Measurements from ENCODE around the gene ACTR2.

DNA sequence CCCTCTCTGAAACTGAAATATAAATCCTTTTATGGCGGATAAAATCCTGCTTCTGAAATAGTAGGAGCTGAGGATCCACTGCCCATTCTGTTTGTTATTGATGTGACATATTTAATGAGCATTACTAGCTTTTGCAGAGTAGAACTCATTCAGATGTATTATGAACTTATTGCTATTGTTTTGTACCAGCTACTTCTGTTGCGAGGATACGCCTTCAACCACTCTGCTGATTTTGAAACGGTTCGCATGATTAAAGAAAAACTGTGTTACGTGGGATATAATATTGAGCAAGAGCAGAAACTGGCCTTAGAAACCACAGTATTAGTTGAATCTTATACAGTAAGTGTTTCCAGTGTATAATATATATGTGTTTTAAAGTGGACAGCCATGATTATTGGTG, 27.7 kb downstream of the ACTR2 start:
- TF ChIP-seq, protein P1, sequence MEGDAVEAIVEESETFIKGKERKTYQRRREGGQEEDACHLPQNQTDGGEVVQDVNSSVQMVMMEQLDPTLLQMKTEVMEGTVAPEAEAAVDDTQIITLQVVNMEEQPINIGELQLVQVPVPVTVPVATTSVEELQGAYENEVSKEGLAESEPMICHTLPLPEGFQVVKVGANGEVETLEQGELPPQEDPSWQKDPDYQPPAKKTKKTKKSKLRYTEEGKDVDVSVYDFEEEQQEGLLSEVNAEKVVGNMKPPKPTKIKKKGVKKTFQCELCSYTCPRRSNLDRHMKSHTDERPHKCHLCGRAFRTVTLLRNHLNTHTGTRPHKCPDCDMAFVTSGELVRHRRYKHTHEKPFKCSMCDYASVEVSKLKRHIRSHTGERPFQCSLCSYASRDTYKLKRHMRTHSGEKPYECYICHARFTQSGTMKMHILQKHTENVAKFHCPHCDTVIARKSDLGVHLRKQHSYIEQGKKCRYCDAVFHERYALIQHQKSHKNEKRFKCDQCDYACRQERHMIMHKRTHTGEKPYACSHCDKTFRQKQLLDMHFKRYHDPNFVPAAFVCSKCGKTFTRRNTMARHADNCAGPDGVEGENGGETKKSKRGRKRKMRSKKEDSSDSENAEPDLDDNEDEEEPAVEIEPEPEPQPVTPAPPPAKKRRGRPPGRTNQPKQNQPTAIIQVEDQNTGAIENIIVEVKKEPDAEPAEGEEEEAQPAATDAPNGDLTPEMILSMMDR (IDR thresholded peaks at IDR 0.05), result no peak
- no peak for TF ChIP-seq POLR2A (IDR thresholded peaks at IDR 0.05)

Data from right lobe of liver (tissue), 4 donors.